Right lobe of liver (tissue), 4 donors: Measurements from ENCODE around the gene GNL3.

ENCODE experiments used
- POLR2A ChIP-seq: fragments of 450-650 bp; IDR thresholded peaks from one replicate; pipeline ENCODE4 v1.6.1; 2017; ENCODE audit warnings: antibody characterized with exemption, mild to moderate bottlenecking
- TF ChIP-seq, protein P1 (sequence below), 4 donors: fragments of 200-600 bp in 3 of 4; fragments of 450-650 bp in 1 of 4; IDR thresholded peaks; one replicate each; pipeline versions ENCODE4 v1.5.1 to v1.8.0; 2016 to 2022; ENCODE audit warnings: antibody characterized with exemption in 4 of 4, mild to moderate bottlenecking in 2 of 4
- donor health status: DM: no; HTN: no; CAD: no.
- donor health status: DM: no; HTN: no; CAD: no.
- donor health status: DM: no; HTN: yes; CAD: no.

DNA sequence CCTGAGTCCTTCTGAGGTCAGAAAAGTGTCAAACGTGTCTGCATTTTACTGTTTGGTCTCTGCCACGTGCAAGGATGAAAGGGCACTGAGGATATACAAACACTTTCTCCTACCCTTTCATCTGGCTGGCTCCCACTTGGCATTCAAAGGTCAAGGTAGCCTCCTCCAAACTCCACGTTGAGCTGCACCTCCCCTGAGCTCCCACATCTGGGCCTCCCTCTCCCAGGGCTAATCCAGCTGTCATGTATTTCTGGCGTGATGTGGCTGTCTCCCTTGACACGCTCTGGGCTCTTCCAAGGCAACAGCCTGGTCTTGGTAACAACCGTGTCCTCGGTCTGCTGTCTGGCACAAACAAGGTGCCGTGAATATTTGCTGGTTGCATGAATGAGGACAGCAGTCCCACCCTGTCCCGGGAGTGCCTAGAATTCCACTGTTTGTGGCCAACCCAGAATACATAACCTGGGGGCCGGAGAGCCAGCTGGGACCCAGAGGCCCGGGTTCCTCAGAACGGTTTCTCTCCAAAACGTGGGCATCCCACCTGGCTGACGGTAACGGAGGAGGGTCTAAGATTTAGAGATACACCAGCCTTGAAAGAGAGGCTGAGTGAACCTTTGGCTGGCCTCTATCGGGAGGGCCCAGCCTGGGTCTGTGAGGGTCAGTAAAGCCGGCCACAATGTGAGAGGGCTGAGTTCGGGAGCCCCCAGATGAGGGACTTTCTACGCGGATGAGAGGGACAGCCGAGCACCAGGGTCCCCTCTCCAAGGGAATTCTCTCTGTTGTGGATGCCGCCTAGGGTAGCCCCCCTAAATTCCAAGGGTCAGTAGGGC lies 19.0 kb downstream of the GNL3 start:
- TF ChIP-seq, protein P1, sequence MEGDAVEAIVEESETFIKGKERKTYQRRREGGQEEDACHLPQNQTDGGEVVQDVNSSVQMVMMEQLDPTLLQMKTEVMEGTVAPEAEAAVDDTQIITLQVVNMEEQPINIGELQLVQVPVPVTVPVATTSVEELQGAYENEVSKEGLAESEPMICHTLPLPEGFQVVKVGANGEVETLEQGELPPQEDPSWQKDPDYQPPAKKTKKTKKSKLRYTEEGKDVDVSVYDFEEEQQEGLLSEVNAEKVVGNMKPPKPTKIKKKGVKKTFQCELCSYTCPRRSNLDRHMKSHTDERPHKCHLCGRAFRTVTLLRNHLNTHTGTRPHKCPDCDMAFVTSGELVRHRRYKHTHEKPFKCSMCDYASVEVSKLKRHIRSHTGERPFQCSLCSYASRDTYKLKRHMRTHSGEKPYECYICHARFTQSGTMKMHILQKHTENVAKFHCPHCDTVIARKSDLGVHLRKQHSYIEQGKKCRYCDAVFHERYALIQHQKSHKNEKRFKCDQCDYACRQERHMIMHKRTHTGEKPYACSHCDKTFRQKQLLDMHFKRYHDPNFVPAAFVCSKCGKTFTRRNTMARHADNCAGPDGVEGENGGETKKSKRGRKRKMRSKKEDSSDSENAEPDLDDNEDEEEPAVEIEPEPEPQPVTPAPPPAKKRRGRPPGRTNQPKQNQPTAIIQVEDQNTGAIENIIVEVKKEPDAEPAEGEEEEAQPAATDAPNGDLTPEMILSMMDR (IDR thresholded peaks at IDR 0.05): no peak
- no peak for TF ChIP-seq POLR2A
